Fibroblast of lung (primary cell): ENCODE results near the gene ZNF423. TPM values are rescaled to one million over a fixed set of nuclear protein-coding genes. Genes with fewer than 3 reads are reported as not detected.

Source experiments
- DNase-seq, 2 donors: peaks; one replicate each; pipeline versions ENCODE4 v3.0.0 to v3.0.0-alpha.2; 2010; ENCODE audit warnings: low read depth in 2 of 2
- H2AFZ ChIP-seq: 2 replicates; pipeline ENCODE4 v1.5.1; 2012; ENCODE audit warnings: low read length, control low read depth, inconsistent platforms
- H3K27ac ChIP-seq: 2 replicates; pipeline ENCODE4 v1.5.1; 2011; ENCODE audit warnings: low read length, control low read depth; ENCODE audit not compliant: insufficient read depth
- H3K27me3 ChIP-seq: 2 replicates; pipeline ENCODE4 v1.5.1; 2011; ENCODE audit warnings: mild to moderate bottlenecking, low read length; ENCODE audit not compliant: control insufficient read depth, insufficient read depth
- H3K36me3 ChIP-seq: 2 replicates; pipeline ENCODE4 v1.5.1; 2011; ENCODE audit warnings: low read length; ENCODE audit not compliant: control insufficient read depth, insufficient read depth
- H3K4me1 ChIP-seq: 2 replicates; pipeline ENCODE4 v1.5.1; 2011; ENCODE audit warnings: low read length; ENCODE audit not compliant: control insufficient read depth, insufficient read depth; ENCODE audit errors: extremely low read depth
- H3K4me2 ChIP-seq: 2 replicates; pipeline ENCODE4 v1.5.1; 2011; ENCODE audit warnings: low read length, control low read depth; ENCODE audit not compliant: insufficient read depth; ENCODE audit errors: extremely low read depth
- H3K4me3 ChIP-seq, 4 experiments: fragments of 200-600 bp in 1 of 4; sonication (generic) in 1 of 4; replicated peaks in 1 of 4; 2 replicates each; pipeline ENCODE4 v1.5.1; 2011 to 2016; ENCODE audit warnings: low read length in 4 of 4, low read depth in 3 of 4, mild to moderate bottlenecking in 3 of 4, control low read depth in 2 of 4, inconsistent platforms in 1 of 4, mixed read lengths in 1 of 4; ENCODE audit not compliant: insufficient read depth in 1 of 4; ENCODE audit errors: control extremely low read depth in 1 of 4
- H3K79me2 ChIP-seq: 2 replicates; pipeline ENCODE4 v1.5.1; 2012; ENCODE audit warnings: mild to moderate bottlenecking, low read length, inconsistent platforms; ENCODE audit not compliant: control insufficient read depth, insufficient read depth
- H3K9ac ChIP-seq: 2 replicates; pipeline ENCODE4 v1.5.1; 2011; ENCODE audit warnings: mild to moderate bottlenecking, low read length, control low read depth; ENCODE audit not compliant: insufficient read depth
- H3K9me3 ChIP-seq: 2 replicates; pipeline ENCODE4 v1.5.1; 2012; ENCODE audit warnings: low read depth, low read length; ENCODE audit not compliant: control insufficient read depth, insufficient read depth
- H4K20me1 ChIP-seq: 2 replicates; pipeline ENCODE4 v1.5.1; 2011; ENCODE audit warnings: low read length; ENCODE audit not compliant: control insufficient read depth, insufficient read depth; ENCODE audit errors: extremely low read depth
- EZH2 ChIP-seq: IDR thresholded peaks from 2 replicates; pipeline ENCODE4 v1.5.1; 2012; ENCODE audit warnings: low read length, control low read depth, mild to moderate bottlenecking; ENCODE audit errors: missing control alignments
- polyA plus RNA-seq, 2 donors: library from polyadenylated mRNA; depleted of rRNA in 1 of 2; stranded (reverse) in 1 of 2; unstranded in 1 of 2; fragments of >200 nt; gene quantifications; 2 replicates each; pipeline ENCODE4 v1.2.1, GENCODE V29; 2011 to 2012; ENCODE audit warnings: missing spikeins in 1 of 2
- total RNA-seq: library from RNA; depleted of rRNA; stranded (reverse); fragments of >200 nt; gene quantifications from 2 replicates; pipeline ENCODE4 v1.2.1, GENCODE V29; 2014
- TF ChIP-seq, protein P1 (sequence below), 2 donors: IDR thresholded peaks in 1 of 2; conservative IDR thresholded peaks in 1 of 2; 1 replicate in 1 of 2; 2 replicates in 1 of 2; pipeline ENCODE4 v1.5.1; 2011 to 2012; ENCODE audit warnings: low read length in 2 of 2, control low read depth in 1 of 2, inconsistent platforms in 1 of 2, low read depth in 1 of 2, mild to moderate bottlenecking in 1 of 2

Gene ZNF423
- total and polyA plus RNA-seq, 2 donors (not counting 1 experiment from before 2014, with no cell fraction given), result 0.07 to 0.17 TPM

DNA sequence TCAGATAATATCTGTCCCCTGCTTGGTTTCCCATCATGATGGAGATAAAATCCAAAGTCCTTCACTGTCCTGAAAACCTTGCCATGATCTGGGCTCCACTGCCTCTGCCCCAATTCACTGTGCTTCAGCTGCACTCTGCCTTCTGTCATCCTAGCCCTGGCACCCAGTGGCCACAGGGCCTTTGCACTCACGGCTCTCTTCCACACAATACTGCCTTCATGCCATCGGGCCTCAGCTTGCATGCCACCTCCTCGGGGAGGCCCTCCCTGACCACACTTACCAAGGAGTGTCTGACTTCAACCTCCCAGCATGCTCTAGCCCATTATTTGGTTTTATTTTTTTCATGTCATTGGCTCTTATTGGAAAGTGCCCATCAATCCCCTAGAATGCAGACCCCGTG lies 336.2 kb downstream of the ZNF423 start:
- no peaks in the 10 kb centered on the region for H3K4me1 ChIP-seq
- no peak overlapping the region for H3K4me3 ChIP-seq
- H3K27me3 ChIP-seq, result no peaks in the 10 kb centered on the region
- no peaks in the 10 kb centered on the region for H3K36me3 ChIP-seq
- H4K20me1 ChIP-seq, result no peaks in the 10 kb centered on the region
- H2AFZ ChIP-seq, result no peak overlapping the region
- H3K27ac ChIP-seq, result no peak overlapping the region
- no peak overlapping the region for H3K4me2 ChIP-seq
- TF ChIP-seq EZH2, result no peak
- TF ChIP-seq, protein P1, sequence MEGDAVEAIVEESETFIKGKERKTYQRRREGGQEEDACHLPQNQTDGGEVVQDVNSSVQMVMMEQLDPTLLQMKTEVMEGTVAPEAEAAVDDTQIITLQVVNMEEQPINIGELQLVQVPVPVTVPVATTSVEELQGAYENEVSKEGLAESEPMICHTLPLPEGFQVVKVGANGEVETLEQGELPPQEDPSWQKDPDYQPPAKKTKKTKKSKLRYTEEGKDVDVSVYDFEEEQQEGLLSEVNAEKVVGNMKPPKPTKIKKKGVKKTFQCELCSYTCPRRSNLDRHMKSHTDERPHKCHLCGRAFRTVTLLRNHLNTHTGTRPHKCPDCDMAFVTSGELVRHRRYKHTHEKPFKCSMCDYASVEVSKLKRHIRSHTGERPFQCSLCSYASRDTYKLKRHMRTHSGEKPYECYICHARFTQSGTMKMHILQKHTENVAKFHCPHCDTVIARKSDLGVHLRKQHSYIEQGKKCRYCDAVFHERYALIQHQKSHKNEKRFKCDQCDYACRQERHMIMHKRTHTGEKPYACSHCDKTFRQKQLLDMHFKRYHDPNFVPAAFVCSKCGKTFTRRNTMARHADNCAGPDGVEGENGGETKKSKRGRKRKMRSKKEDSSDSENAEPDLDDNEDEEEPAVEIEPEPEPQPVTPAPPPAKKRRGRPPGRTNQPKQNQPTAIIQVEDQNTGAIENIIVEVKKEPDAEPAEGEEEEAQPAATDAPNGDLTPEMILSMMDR (conservative IDR thresholded peaks at IDR 0.05 in 1 of 2, IDR thresholded peaks at IDR 0.05 in 1 of 2; ENCODE audit: low read depth in 1 of 2, low read length in 2 of 2), result no peak
- DNase-seq, result no peak
- H3K79me2 ChIP-seq, result no peaks in the 10 kb centered on the region
- H3K9me3 ChIP-seq, result no peaks in the 10 kb centered on the region
- no peak overlapping the region for H3K9ac ChIP-seq

DNA sequence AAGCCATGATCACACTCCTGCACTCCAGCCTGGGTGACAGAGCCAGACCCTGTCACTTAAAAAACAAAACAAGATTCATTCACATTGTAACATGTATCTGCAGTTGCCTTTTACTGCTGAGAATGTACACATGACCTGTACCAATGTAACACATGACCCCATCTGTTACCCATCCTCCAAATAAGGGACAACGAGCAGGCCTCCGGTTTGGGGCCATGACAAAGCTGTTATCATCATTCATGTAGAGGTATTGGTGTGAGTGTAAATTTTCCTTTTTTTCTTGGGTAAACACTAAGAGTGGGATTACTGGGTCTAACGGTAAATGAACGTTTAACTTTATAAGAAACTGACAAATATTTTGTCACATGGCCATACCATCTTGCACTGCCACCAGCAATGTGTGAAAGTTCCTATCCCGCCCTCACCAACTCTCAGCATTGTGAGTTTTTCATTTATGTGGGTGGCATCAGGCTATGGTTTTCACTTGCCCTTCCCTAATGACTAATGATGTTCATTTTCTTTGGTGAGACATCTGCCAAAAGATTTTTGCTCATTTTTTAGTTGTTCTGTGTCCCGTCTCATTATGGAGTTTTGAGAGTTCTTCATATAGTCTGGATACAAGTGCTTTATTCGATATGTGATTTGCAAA lies 336.8 kb downstream of the ZNF423 start:
- TF ChIP-seq, protein P1 (conservative IDR thresholded peaks at IDR 0.05 in 1 of 2, IDR thresholded peaks at IDR 0.05 in 1 of 2; ENCODE audit: low read depth in 1 of 2, low read length in 2 of 2), result no peak
- DNase-seq, result no peak
- Histone ChIP-seq H4K20me1 (no peaks in the 10 kb centered on the region), H3K36me3 (no peaks in the 10 kb centered on the region), H3K27ac (no peak overlapping the region), H3K4me2 (no peak overlapping the region), H3K4me3 (no peak overlapping the region), H3K4me1 (no peaks in the 10 kb centered on the region), H3K27me3 (no peaks in the 10 kb centered on the region), H3K9ac (no peak overlapping the region), H3K9me3 (no peaks in the 10 kb centered on the region), H3K79me2 (no peaks in the 10 kb centered on the region), H2AFZ (no peak overlapping the region)

DNA sequence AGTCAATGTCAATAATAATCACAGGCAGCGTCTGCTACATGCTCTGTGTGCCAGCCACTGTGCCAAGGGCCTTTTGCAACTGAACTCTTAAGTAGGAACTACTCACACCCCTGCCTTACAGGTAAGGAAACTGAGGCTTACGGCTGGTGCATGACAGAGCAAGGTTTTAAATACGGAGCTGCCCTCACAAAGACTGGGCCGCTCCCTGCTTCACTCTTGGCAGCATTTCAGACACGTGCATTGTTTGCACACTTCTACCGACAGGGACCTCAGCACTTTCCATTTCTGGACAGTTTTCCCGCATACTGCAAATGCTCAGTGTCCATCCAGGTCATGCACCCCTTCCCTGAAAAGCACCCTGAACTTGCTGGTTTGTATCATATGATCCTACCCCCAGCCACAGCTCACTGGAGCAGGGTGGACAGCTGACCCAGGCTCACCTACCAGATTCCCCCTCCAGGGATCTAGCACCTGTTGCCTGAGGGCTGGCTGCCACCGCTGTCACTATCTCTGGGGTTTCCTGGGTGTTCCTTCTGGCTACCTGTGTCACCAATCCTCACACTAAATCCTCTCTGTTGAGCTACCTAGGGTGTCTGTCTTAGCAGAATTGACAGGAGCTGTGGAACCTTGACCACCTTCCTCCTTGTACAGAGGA lies 339.4 kb downstream of the ZNF423 start:
- no peak for DNase-seq
- no peak overlapping the region for H3K4me2 ChIP-seq
- no peak overlapping the region for H3K4me3 ChIP-seq
- TF ChIP-seq EZH2, result no peak
- TF ChIP-seq, protein P1 (conservative IDR thresholded peaks at IDR 0.05 in 1 of 2, IDR thresholded peaks at IDR 0.05 in 1 of 2; ENCODE audit: low read depth in 1 of 2, low read length in 2 of 2), result no peak
- H3K36me3 ChIP-seq, result no peaks in the 10 kb centered on the region
- H3K27me3 ChIP-seq, result no peaks in the 10 kb centered on the region
- no peaks in the 10 kb centered on the region for H3K79me2 ChIP-seq
- no peaks in the 10 kb centered on the region for H4K20me1 ChIP-seq
- no peak overlapping the region for H3K27ac ChIP-seq
- H2AFZ ChIP-seq, result no peak overlapping the region
- H3K4me1 ChIP-seq, result no peaks in the 10 kb centered on the region
- H3K9me3 ChIP-seq, result no peaks in the 10 kb centered on the region
- H3K9ac ChIP-seq, result no peak overlapping the region
